Muscle of leg (tissue), 11 donors: ENCODE results near the gene PRMT7. TPM values are rescaled to one million over a fixed set of nuclear protein-coding genes. Genes with fewer than 3 reads are reported as not detected.

ENCODE experiments used
- DNase-seq: peaks from one replicate; pipeline ENCODE4 v3.0.0; 2013
- H3K27ac ChIP-seq: one replicate; pipeline ENCODE4 v1.5.1; 2013; ENCODE audit warnings: mild to moderate bottlenecking, low read length, control low read depth
- H3K27me3 ChIP-seq: one replicate; pipeline ENCODE4 v1.6.1; 2013; ENCODE audit warnings: low read length; ENCODE audit not compliant: control insufficient read depth, insufficient read depth
- H3K36me3 ChIP-seq: one replicate; pipeline ENCODE4 v1.6.1; 2013; ENCODE audit warnings: low read length; ENCODE audit not compliant: control insufficient read depth, insufficient read depth
- H3K4me1 ChIP-seq: one replicate; pipeline ENCODE4 v1.6.1; 2013; ENCODE audit warnings: low read length; ENCODE audit not compliant: control insufficient read depth, insufficient read depth
- H3K4me3 ChIP-seq: one replicate; pipeline ENCODE4 v1.5.1; 2013; ENCODE audit warnings: low read length, control low read depth
- H3K9me3 ChIP-seq: replicated peaks from 2 replicates; pipeline ENCODE4 v1.6.1; 2013; ENCODE audit warnings: low read depth, low read length; ENCODE audit not compliant: control insufficient read depth
- WGBS: methylation state at CpG from one replicate; pipeline ENCODE4 v1.1.5; 2013; ENCODE audit warnings: missing lambda C conversion rate; ENCODE audit not compliant: insufficient coverage; 5-methylcytosine and 5-hydroxymethylcytosine counted together
- polyA plus RNA-seq, 8 donors: library from polyadenylated mRNA; unstranded; fragments of 120-200 nt; gene quantifications; one replicate each; pipeline versions ENCODE4 v1.2.1 to v1.2.3, GENCODE V29; 2013; ENCODE audit warnings: inconsistent platforms in 1 of 8, low replicate concordance in 1 of 8; ENCODE audit not compliant: insufficient read length in 8 of 8, insufficient read depth in 1 of 8
- total RNA-seq: library from RNA; stranded (reverse); fragments of 120-200 nt; gene quantifications from one replicate; pipeline ENCODE4 v1.2.4, GENCODE V29; 2013

PRMT7 gene
- total and polyA plus RNA-seq, 9 donors: 40.7 to 54.4 (median 43.5) TPM

GRCh38 chr16:68290450-68290849, 20.4 kb upstream of the PRMT7 start:
- Histone ChIP-seq H3K36me3 (peaks cover 63% of the 10 kb centered on the region), H3K4me1 (peaks cover 6% of the 10 kb centered on the region), H3K27ac (peak overlapping the region; percentile 42), H3K27me3 (no peaks in the 10 kb centered on the region), H3K9me3 (no peaks in the 10 kb centered on the region), H3K4me3 (no peak overlapping the region)
- no peak for DNase-seq
- WGBS: 63% methylated on average over 3 of the region's 6 CpGs

GRCh38 chr16:68291227-68291626, 19.6 kb upstream of the PRMT7 start:
- Histone ChIP-seq H3K36me3 (peaks cover 68% of the 10 kb centered on the region), H3K4me3 (no peak overlapping the region), H3K9me3 (no peaks in the 10 kb centered on the region), H3K27ac (no peak overlapping the region), H3K27me3 (no peaks in the 10 kb centered on the region), H3K4me1 (peaks cover 4% of the 10 kb centered on the region)
- DNase-seq: no peak
- 75% methylated on average over 3 of the region's 4 CpGs for WGBS

- no peaks in the 10 kb centered on the region for H3K9me3 ChIP-seq
- H3K27me3 ChIP-seq: no peaks in the 10 kb centered on the region
- no peak overlapping the region for H3K27ac ChIP-seq
- 67% methylated on average over 1 of the region's 5 CpGs for WGBS
- H3K4me1 ChIP-seq: peaks cover 4% of the 10 kb centered on the region
- H3K36me3 ChIP-seq: peaks cover 75% of the 10 kb centered on the region
- no peak overlapping the region for H3K4me3 ChIP-seq
- no peak for DNase-seq
These were observed 18.4 kb upstream of the PRMT7 start for GRCh38 chr16:68292425-68292824.

- no peak overlapping the region for H3K27ac ChIP-seq
- H3K4me3 ChIP-seq: no peak overlapping the region
- no peak for DNase-seq
- H3K4me1 ChIP-seq: peaks cover 4% of the 10 kb centered on the region
- H3K9me3 ChIP-seq: no peaks in the 10 kb centered on the region
- H3K27me3 ChIP-seq: no peaks in the 10 kb centered on the region
- 79% methylated on average over 12 of the region's 12 CpGs for WGBS
- peaks cover 86% of the 10 kb centered on the region for H3K36me3 ChIP-seq
These were observed 14.5 kb upstream of the PRMT7 start for GRCh38 chr16:68296291-68296690.

GRCh38 chr16:68296693-68297092, 14.1 kb upstream of the PRMT7 start:
- H3K27ac ChIP-seq: no peak overlapping the region

GRCh38 chr16:68297908-68298307, 12.9 kb upstream of the PRMT7 start:
- no peak overlapping the region for H3K27ac ChIP-seq
- WGBS: 100% methylated on average over 1 of the region's 3 CpGs
- peaks cover 89% of the 10 kb centered on the region for H3K36me3 ChIP-seq
- H3K9me3 ChIP-seq: no peaks in the 10 kb centered on the region
- DNase-seq: no peak
- H3K27me3 ChIP-seq: no peaks in the 10 kb centered on the region
- H3K4me3 ChIP-seq: no peak overlapping the region
- H3K4me1 ChIP-seq: peaks cover 4% of the 10 kb centered on the region

More at GRCh38 chr16:68296693-68297092, 14.1 kb upstream of the PRMT7 start:
- WGBS: 88% methylated on average over 5 of the region's 6 CpGs
- Histone ChIP-seq H3K27me3 (no peaks in the 10 kb centered on the region), H3K9me3 (no peaks in the 10 kb centered on the region), H3K4me1 (peaks cover 4% of the 10 kb centered on the region), H3K4me3 (no peak overlapping the region), H3K36me3 (peaks cover 86% of the 10 kb centered on the region)
- no peak for DNase-seq

GRCh38 chr16:68298312-68298711, 12.5 kb upstream of the PRMT7 start:
- H3K9me3 ChIP-seq: no peaks in the 10 kb centered on the region
- no peak overlapping the region for H3K4me3 ChIP-seq
- no peak for DNase-seq
- WGBS: 100% methylated on average over 1 of the region's 3 CpGs
- H3K4me1 ChIP-seq: peaks cover 4% of the 10 kb centered on the region
- peaks cover 89% of the 10 kb centered on the region for H3K36me3 ChIP-seq
- no peak overlapping the region for H3K27ac ChIP-seq
- H3K27me3 ChIP-seq: no peaks in the 10 kb centered on the region

- peak; percentile 63 for DNase-seq
- Histone ChIP-seq H3K4me1 (peaks cover 4% of the 10 kb centered on the region), H3K36me3 (peaks cover 89% of the 10 kb centered on the region), H3K27me3 (no peaks in the 10 kb centered on the region), H3K9me3 (no peaks in the 10 kb centered on the region), H3K27ac (peak overlapping the region; percentile 31), H3K4me3 (no peak overlapping the region)
- 51% methylated on average over 4 of the region's 5 CpGs for WGBS
These were observed 11.8 kb upstream of the PRMT7 start for GRCh38 chr16:68298907-68299561.

- H3K4me3 ChIP-seq: no peak overlapping the region
- H3K4me1 ChIP-seq: peaks cover 4% of the 10 kb centered on the region
- no peaks in the 10 kb centered on the region for H3K9me3 ChIP-seq
- H3K36me3 ChIP-seq: peaks cover 86% of the 10 kb centered on the region
- H3K27ac ChIP-seq: no peak overlapping the region
- DNase-seq: no peak
- H3K27me3 ChIP-seq: no peaks in the 10 kb centered on the region
- WGBS: 82% methylated on average over 4 of the region's 11 CpGs
These were observed 11.0 kb upstream of the PRMT7 start for GRCh38 chr16:68299571-68300453.

- 90% methylated on average over 5 of the region's 7 CpGs for WGBS
- Histone ChIP-seq H3K9me3 (no peaks in the 10 kb centered on the region), H3K4me1 (peaks cover 4% of the 10 kb centered on the region), H3K4me3 (no peak overlapping the region), H3K27ac (no peak overlapping the region), H3K36me3 (peaks cover 85% of the 10 kb centered on the region), H3K27me3 (no peaks in the 10 kb centered on the region)
- no peak for DNase-seq
These were observed 9.9 kb upstream of the PRMT7 start for GRCh38 chr16:68300734-68301459.
